ENCODE results near the gene CASKIN1.
"Not testable (repeated sequence)": the region's sequence is repeated elsewhere in the genome, so short reads cannot be mapped to it uniquely, and the experiment has no call there.

Gene CASKIN1

GRCh38 chr16:2196162-2196980 lies at the start of gene CASKIN1:
Gene CASKIN1 (minus strand): TSS chr16:2196605. CDS start chr16:2196432, 173 bp downstream.
- no peak for DNase-seq

GRCh38 chr16:2244926-2245795 lies 48.8 kb upstream of the CASKIN1 start:
- DNase-seq = no peak

GRCh38 chr16:2244301-2244700 lies 47.9 kb upstream of the CASKIN1 start:
- no peak for DNase-seq

GRCh38 chr16:2243781-2244180 lies 47.4 kb upstream of the CASKIN1 start:
- no peak for DNase-seq

GRCh38 chr16:2243031-2243528 lies 46.7 kb upstream of the CASKIN1 start:
- DNase-seq = no peak

- no peak for DNase-seq
These were observed 46.2 kb upstream of the CASKIN1 start for GRCh38 chr16:2242598-2242997.

- DNase-seq = not testable (repeated sequence)
These were observed 43.9 kb upstream of the CASKIN1 start for GRCh38 chr16:2240331-2240730.

- no peak for DNase-seq
These were observed 42.7 kb upstream of the CASKIN1 start for GRCh38 chr16:2238838-2239675.

GRCh38 chr16:2238150-2238837 lies 41.9 kb upstream of the CASKIN1 start:
- no peak for DNase-seq

- no peak for DNase-seq
These were observed 41.2 kb upstream of the CASKIN1 start for GRCh38 chr16:2237493-2238149.

GRCh38 chr16:2237102-2237482 lies 40.7 kb upstream of the CASKIN1 start:
- no peak for DNase-seq

GRCh38 chr16:2236337-2237101 lies 40.1 kb upstream of the CASKIN1 start, which contains the start of gene DNASE1L2:
Gene DNASE1L2 (plus strand): TSS chr16:2236444. CDS start chr16:2236817, 373 bp downstream.
- no peak for DNase-seq

- DNase-seq = no peak
These were observed 39.4 kb upstream of the CASKIN1 start for GRCh38 chr16:2235695-2236336.

GRCh38 chr16:2235234-2235651 lies 38.8 kb upstream of the CASKIN1 start:
- DNase-seq = no peak

- no peak for DNase-seq
These were observed 38.4 kb upstream of the CASKIN1 start for GRCh38 chr16:2234813-2235170.

GRCh38 chr16:2233872-2234812 lies 37.7 kb upstream of the CASKIN1 start:
- no peak for DNase-seq

- DNase-seq = no peak
These were observed 36.8 kb upstream of the CASKIN1 start for GRCh38 chr16:2233046-2233775.
